Astrocyte of the spinal cord (primary cell): ENCODE data around the gene RIC1.

Source experiments
- DNase-seq: peaks from one replicate; pipeline ENCODE4 v3.0.0; 2011; ENCODE audit warnings: low read depth, low spot score
- H3K4me3 ChIP-seq: 2 replicates; pipeline ENCODE4 v1.5.1; 2011; ENCODE audit warnings: low read depth, mild to moderate bottlenecking, low read length, moderate library complexity
- CTCF ChIP-seq: IDR thresholded peaks from 2 replicates; pipeline ENCODE4 v1.5.1; 2012; ENCODE audit warnings: low read depth, mild to moderate bottlenecking, low read length, inconsistent platforms
- in situ Hi-C: cut with HindIII; loops from 2 replicates; pipeline ENCODE4 v1.10.0; 2017; ENCODE audit warnings: low sequenced_read_pairs

Gene RIC1

DNA sequence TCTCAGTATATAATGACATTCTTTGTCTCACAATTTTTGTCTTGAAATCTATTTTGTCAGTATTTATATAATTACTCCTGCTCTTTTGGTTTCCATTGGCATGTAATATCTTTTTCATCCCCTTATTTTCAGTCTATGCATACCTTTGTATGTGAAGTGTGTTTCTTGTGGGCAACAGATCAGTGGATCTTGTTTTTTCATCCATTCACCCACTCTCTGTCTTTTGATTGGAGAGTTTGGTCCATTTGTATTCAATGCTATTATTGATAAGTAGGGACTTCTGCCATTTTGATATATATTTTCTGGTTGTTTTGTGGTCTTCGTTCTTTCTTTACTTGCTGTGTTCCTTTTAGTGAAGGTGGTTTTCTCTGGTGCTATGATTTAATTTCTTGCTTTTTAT, 10.9 kb downstream of the RIC1 start:
- DNase-seq, result no peak
- no peak for TF ChIP-seq CTCF

GRCh38 chr9:5642170-5642569, 13.3 kb downstream of the RIC1 start:
- H3K4me3 ChIP-seq, result no peak overlapping the region

More for the DNA sequence above, 10.9 kb downstream of the RIC1 start:
- in situ Hi-C loops, result no loop called here
- H3K4me3 ChIP-seq, result no peak overlapping the region

GRCh38 chr9:5643005-5643624, 14.2 kb downstream of the RIC1 start:
- H3K4me3 ChIP-seq, result no peak overlapping the region
- no peak for TF ChIP-seq CTCF
- no peak for DNase-seq
- in situ Hi-C loops, result no loop called here

More at GRCh38 chr9:5642170-5642569, 13.3 kb downstream of the RIC1 start:
- in situ Hi-C loops, result no loop called here
- DNase-seq, result no peak
- TF ChIP-seq CTCF, result no peak

GRCh38 chr9:5644501-5644900, 15.6 kb downstream of the RIC1 start:
- in situ Hi-C loops, result no loop called here
- no peak overlapping the region for H3K4me3 ChIP-seq
- no peak for DNase-seq
- no peak for TF ChIP-seq CTCF

GRCh38 chr9:5646116-5646515, 17.2 kb downstream of the RIC1 start:
- in situ Hi-C loops, result no loop called here
- TF ChIP-seq CTCF, result no peak
- no peak for DNase-seq
- no peak overlapping the region for H3K4me3 ChIP-seq

DNA sequence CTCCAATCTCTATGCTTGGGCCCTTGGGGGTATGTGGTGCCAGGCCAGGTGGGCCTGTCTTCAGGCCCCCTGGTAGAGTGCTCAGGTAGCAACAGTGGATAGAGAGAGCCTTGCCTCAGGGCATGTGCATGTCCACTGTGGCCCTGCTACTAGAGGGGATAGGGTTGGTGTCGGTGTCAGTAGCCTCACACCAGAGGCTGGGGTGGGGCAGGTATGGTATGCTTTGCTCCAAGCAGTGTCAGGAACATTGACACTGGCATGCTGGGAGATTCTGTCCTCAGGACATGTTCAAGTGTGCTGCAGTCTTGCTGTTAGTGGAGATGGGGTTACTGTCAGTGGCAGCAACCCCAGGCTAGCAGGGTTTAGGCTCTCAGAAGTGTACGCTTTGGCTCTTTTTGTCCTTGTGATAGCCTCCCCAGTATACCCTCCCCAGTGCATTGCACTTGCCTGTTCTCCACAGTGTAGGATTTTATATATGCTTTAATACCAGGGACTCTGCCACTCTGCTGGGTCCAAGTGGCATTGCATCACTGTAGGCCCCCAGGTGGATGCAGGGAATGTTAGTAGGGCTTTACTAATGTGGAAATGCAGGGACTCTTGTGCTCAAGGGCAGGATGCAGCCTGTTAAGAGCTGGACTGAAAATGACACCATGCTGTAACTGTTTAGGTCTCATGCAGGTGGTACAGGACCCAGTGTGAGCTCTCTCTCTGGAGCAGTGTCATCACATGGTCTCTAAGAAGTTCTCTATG, 21.6 kb downstream of the RIC1 start:
- no peak overlapping the region for H3K4me3 ChIP-seq
- DNase-seq, result no peak
- no peak for TF ChIP-seq CTCF
- in situ Hi-C loops, result no loop called here
